ENCODE measurements around the gene ANK2.
"Not testable (repeated sequence)": the region's sequence is repeated elsewhere in the genome, so short reads cannot be mapped to it uniquely, and the experiment has no call there.

Gene ANK2

GRCh38 chr4:113065629-113066028, 16.2 kb downstream of the ANK2 start:
- WGBS, 2 experiments = 73 to 92% methylated on average over 1 to 3 of the region's 3 CpGs
- H3K27ac ChIP-seq (ENCODE audit: insufficient read depth, low read depth, low read length, poor library complexity, severe bottlenecking) = no peak overlapping the region
- no peaks in the 10 kb centered on the region for H3K27me3 ChIP-seq (ENCODE audit: control insufficient read depth, insufficient read depth, low read length, poor library complexity, severe bottlenecking)

GRCh38 chr4:113068771-113069170, 19.3 kb downstream of the ANK2 start:
- H3K36me3 ChIP-seq (ENCODE audit: control insufficient read depth, insufficient read depth, low read length); H3K9me3 ChIP-seq (ENCODE audit: control insufficient read depth, low read length); H3K4me3 ChIP-seq (ENCODE audit: insufficient read depth, low read depth, low read length); H3K27ac ChIP-seq (ENCODE audit: insufficient read depth, low read depth, low read length, poor library complexity, severe bottlenecking); H3K27me3 ChIP-seq (ENCODE audit: control insufficient read depth, insufficient read depth, low read length, poor library complexity, severe bottlenecking): not testable (repeated sequence)
- 90 to 95% methylated on average over 3 of the region's 3 CpGs for WGBS, 2 experiments
- H3K4me1 ChIP-seq (ENCODE audit: control insufficient read depth, insufficient read depth, low read length) = peaks cover 17% of the 10 kb centered on the region

More at GRCh38 chr4:113065629-113066028, 16.2 kb downstream of the ANK2 start:
- Histone ChIP-seq H3K9me3 (ENCODE audit: control insufficient read depth, low read length) (no peaks in the 10 kb centered on the region), H3K4me3 (ENCODE audit: insufficient read depth, low read depth, low read length) (no peak overlapping the region), H3K36me3 (ENCODE audit: control insufficient read depth, insufficient read depth, low read length) (no peaks in the 10 kb centered on the region), H3K4me1 (ENCODE audit: control insufficient read depth, insufficient read depth, low read length) (peaks cover 32% of the 10 kb centered on the region)

DNA sequence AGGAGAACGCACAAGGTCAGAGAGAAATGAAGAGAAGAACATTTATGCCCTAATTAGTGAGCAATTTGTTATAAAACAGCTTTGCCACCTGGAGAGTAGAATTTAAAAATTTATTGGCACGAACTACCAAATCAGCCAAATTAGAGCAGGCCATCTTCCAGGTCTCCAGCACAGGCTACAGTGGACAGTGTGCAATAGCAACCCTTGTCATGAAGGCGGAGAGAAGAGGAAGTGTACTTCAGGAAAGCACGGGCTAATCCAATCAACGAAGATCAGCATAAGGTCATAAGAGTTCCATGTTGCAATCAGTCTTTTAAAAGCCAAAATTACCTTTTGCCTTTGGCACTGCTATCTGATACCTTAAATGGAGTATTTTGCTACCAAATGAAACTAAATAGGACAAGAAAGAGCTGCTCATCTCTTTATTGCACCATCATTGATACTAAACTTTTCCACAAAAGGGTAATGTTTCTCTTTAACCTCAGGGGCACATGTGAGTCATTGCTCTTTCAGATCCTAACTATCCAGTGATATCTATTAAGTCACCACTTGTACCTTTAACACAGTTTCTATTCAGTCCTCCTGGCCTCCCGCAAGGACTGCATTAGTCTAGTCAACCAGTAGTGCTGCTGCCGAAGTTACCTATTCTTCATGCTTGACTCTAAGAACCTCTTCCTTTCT, 19.9 kb downstream of the ANK2 start:
- peak overlapping the region; percentile 12 for H3K27ac ChIP-seq (ENCODE audit: insufficient read depth, low read depth, low read length, poor library complexity, severe bottlenecking)
- no peaks in the 10 kb centered on the region for H3K27me3 ChIP-seq (ENCODE audit: control insufficient read depth, insufficient read depth, low read length, poor library complexity, severe bottlenecking)
- 93% methylated on average over 7 of the region's 7 CpGs for WGBS, 2 experiments
- no peaks in the 10 kb centered on the region for H3K36me3 ChIP-seq (ENCODE audit: control insufficient read depth, insufficient read depth, low read length)
- no peaks in the 10 kb centered on the region for H3K9me3 ChIP-seq (ENCODE audit: control insufficient read depth, low read length)
- peaks cover 17% of the 10 kb centered on the region for H3K4me1 ChIP-seq (ENCODE audit: control insufficient read depth, insufficient read depth, low read length)
- H3K4me3 ChIP-seq (ENCODE audit: insufficient read depth, low read depth, low read length) = no peak overlapping the region

- H3K27me3 ChIP-seq (ENCODE audit: control insufficient read depth, insufficient read depth, low read length, poor library complexity, severe bottlenecking) = no peaks in the 10 kb centered on the region
- no peak overlapping the region for H3K4me3 ChIP-seq (ENCODE audit: insufficient read depth, low read depth, low read length)
- no peaks in the 10 kb centered on the region for H3K9me3 ChIP-seq (ENCODE audit: control insufficient read depth, low read length)
- H3K27ac ChIP-seq (ENCODE audit: insufficient read depth, low read depth, low read length, poor library complexity, severe bottlenecking) = no peak overlapping the region
- peaks cover 12% of the 10 kb centered on the region for H3K4me1 ChIP-seq (ENCODE audit: control insufficient read depth, insufficient read depth, low read length)
- H3K36me3 ChIP-seq (ENCODE audit: control insufficient read depth, insufficient read depth, low read length) = no peaks in the 10 kb centered on the region
- WGBS, 2 experiments = 100% methylated on average over 1 of the region's 2 CpGs; no CpG with 5 or more reads in 1 of the 2 experiments
Measured at GRCh38 chr4:113070755-113071154, 21.3 kb downstream of the ANK2 start.

DNA sequence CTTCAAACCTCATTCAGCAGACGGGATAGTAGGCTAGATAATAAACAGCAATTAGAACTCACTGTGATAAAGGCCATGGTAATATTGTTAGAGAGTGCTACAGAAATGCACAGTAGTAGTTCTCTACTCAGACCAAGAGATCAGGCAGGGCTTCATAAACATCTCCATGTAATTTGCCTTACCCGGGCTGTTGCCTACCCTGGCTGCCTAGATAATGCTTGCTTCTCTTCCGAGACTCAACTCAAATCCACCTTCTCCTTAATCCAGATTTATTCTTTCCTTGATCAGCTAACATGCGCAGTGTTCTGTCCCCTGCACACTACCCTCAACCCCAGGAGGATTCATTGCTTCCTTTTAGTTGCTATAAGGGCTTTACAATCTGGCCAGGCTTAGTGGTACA, 21.8 kb downstream of the ANK2 start:
- H3K4me1 ChIP-seq (ENCODE audit: control insufficient read depth, insufficient read depth, low read length) = peaks cover 6% of the 10 kb centered on the region
- no peaks in the 10 kb centered on the region for H3K9me3 ChIP-seq (ENCODE audit: control insufficient read depth, low read length)
- H3K27ac ChIP-seq (ENCODE audit: insufficient read depth, low read depth, low read length, poor library complexity, severe bottlenecking) = no peak overlapping the region
- 91 to 95% methylated on average over 4 of the region's 4 CpGs for WGBS, 2 experiments
- H3K36me3 ChIP-seq (ENCODE audit: control insufficient read depth, insufficient read depth, low read length) = no peaks in the 10 kb centered on the region
- no peaks in the 10 kb centered on the region for H3K27me3 ChIP-seq (ENCODE audit: control insufficient read depth, insufficient read depth, low read length, poor library complexity, severe bottlenecking)
- H3K4me3 ChIP-seq (ENCODE audit: insufficient read depth, low read depth, low read length) = no peak overlapping the region

- H3K27me3 ChIP-seq (ENCODE audit: control insufficient read depth, insufficient read depth, low read length, poor library complexity, severe bottlenecking) = no peaks in the 10 kb centered on the region
- no peaks in the 10 kb centered on the region for H3K36me3 ChIP-seq (ENCODE audit: control insufficient read depth, insufficient read depth, low read length)
- H3K9me3 ChIP-seq (ENCODE audit: control insufficient read depth, low read length) = no peaks in the 10 kb centered on the region
- H3K4me1 ChIP-seq (ENCODE audit: control insufficient read depth, insufficient read depth, low read length) = peaks cover 1% of the 10 kb centered on the region
- 88 to 89% methylated on average over 2 of the region's 2 CpGs for WGBS, 2 experiments
- H3K4me3 ChIP-seq (ENCODE audit: insufficient read depth, low read depth, low read length) = no peak overlapping the region
- no peak overlapping the region for H3K27ac ChIP-seq (ENCODE audit: insufficient read depth, low read depth, low read length, poor library complexity, severe bottlenecking)
Measured at GRCh38 chr4:113071805-113072204, 22.4 kb downstream of the ANK2 start.

- H3K4me1 ChIP-seq (ENCODE audit: control insufficient read depth, insufficient read depth, low read length) = no peaks in the 10 kb centered on the region
- 87 to 92% methylated on average over 9 of the region's 9 CpGs for WGBS, 2 experiments
- no peaks in the 10 kb centered on the region for H3K9me3 ChIP-seq (ENCODE audit: control insufficient read depth, low read length)
- no peaks in the 10 kb centered on the region for H3K36me3 ChIP-seq (ENCODE audit: control insufficient read depth, insufficient read depth, low read length)
- H3K27ac ChIP-seq (ENCODE audit: insufficient read depth, low read depth, low read length, poor library complexity, severe bottlenecking) = no peak overlapping the region
- H3K4me3 ChIP-seq (ENCODE audit: insufficient read depth, low read depth, low read length) = no peak overlapping the region
- no peaks in the 10 kb centered on the region for H3K27me3 ChIP-seq (ENCODE audit: control insufficient read depth, insufficient read depth, low read length, poor library complexity, severe bottlenecking)
Measured at GRCh38 chr4:113073451-113074005, 24.1 kb downstream of the ANK2 start.

DNA sequence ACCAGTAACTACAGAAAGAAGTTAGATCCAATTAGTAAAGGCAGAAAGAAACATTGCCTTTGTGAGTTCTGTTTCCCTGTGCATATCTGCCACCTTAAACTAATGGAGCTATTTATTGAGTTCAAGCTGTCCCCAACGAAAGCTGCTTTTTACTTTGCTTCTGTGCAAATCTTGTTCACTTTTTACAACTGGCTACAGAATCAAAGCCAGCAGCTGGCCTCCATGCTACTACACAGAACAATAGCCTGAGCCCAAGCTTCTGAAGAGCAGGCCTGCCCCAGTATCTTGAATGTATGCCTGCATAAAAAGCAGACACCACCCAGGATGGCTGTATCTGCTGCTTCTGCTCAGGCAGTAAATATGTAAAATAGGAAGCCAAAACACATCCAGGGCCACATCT, 28.1 kb downstream of the ANK2 start:
- Histone ChIP-seq H3K4me3 (ENCODE audit: insufficient read depth, low read depth, low read length) (no peak overlapping the region), H3K4me1 (ENCODE audit: control insufficient read depth, insufficient read depth, low read length) (no peaks in the 10 kb centered on the region), H3K9me3 (ENCODE audit: control insufficient read depth, low read length) (no peaks in the 10 kb centered on the region), H3K27ac (ENCODE audit: insufficient read depth, low read depth, low read length, poor library complexity, severe bottlenecking) (no peak overlapping the region), H3K27me3 (ENCODE audit: control insufficient read depth, insufficient read depth, low read length, poor library complexity, severe bottlenecking) (no peaks in the 10 kb centered on the region), H3K36me3 (ENCODE audit: control insufficient read depth, insufficient read depth, low read length) (no peaks in the 10 kb centered on the region)
- WGBS, 2 experiments = 70 to 76% methylated on average over 1 of the region's 1 CpG

DNA sequence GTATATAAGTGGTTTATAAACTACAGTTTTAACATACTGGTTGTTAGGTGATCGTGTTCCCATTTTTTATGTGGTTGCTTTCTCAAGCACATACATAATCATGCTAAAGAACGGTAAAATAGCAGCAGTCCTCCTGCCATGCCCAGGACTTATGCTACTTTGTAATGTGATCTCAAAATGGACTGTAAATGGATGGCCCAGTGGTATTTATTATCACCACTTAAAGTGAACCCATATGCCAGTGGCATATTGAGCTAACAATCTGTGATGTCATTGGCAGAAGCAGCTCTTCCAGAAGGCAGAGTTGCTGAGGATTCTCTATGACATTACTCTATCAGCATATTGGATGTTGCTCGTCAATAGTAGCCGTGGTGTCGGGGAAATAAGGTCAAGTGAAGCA, 28.6 kb downstream of the ANK2 start:
- Histone ChIP-seq H3K27me3 (ENCODE audit: control insufficient read depth, insufficient read depth, low read length, poor library complexity, severe bottlenecking) (no peaks in the 10 kb centered on the region), H3K9me3 (ENCODE audit: control insufficient read depth, low read length) (no peaks in the 10 kb centered on the region), H3K36me3 (ENCODE audit: control insufficient read depth, insufficient read depth, low read length) (no peaks in the 10 kb centered on the region), H3K4me3 (ENCODE audit: insufficient read depth, low read depth, low read length) (no peak overlapping the region), H3K4me1 (ENCODE audit: control insufficient read depth, insufficient read depth, low read length) (no peaks in the 10 kb centered on the region), H3K27ac (ENCODE audit: insufficient read depth, low read depth, low read length, poor library complexity, severe bottlenecking) (no peak overlapping the region)
- 95 to 97% methylated on average over 5 of the region's 5 CpGs for WGBS, 2 experiments

DNA sequence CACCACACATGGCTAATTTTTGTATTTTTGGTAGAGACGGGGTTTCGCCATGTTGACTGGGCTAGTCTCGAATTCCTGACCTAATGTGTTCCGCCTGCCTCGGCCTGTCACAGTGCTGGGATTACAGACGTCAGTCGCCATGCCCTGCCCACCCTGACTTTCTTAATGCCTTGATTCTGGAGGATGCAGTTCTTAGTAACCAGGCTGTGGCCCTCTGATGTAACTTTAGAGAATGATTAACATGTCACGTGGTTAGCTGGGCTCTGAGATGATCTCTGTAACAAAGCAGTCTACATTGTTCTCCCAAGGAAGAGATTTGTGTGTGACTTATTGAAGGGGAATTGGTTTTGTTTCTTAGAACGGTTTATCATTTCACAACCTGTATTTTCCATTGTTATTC, 30.6 kb downstream of the ANK2 start:
- Histone ChIP-seq H3K36me3 (ENCODE audit: control insufficient read depth, insufficient read depth, low read length) (no peaks in the 10 kb centered on the region), H3K27ac (ENCODE audit: insufficient read depth, low read depth, low read length, poor library complexity, severe bottlenecking) (no peak overlapping the region), H3K4me1 (ENCODE audit: control insufficient read depth, insufficient read depth, low read length) (no peaks in the 10 kb centered on the region), H3K4me3 (ENCODE audit: insufficient read depth, low read depth, low read length) (no peak overlapping the region), H3K27me3 (ENCODE audit: control insufficient read depth, insufficient read depth, low read length, poor library complexity, severe bottlenecking) (no peaks in the 10 kb centered on the region), H3K9me3 (ENCODE audit: control insufficient read depth, low read length) (no peaks in the 10 kb centered on the region)
- whole genome bisulfite sequencing, 2 experiments = 87 to 92% methylated on average over 8 of the region's 9 CpGs

Data from ectodermal cell (in vitro differentiated cells).